ENCODE measurements around the gene CDPF1. TPM values are rescaled to one million over a fixed set of nuclear protein-coding genes. Genes with fewer than 3 reads are reported as not detected.
A peak's percentile ranks its signal among the peaks of the same experiment; 100 is the strongest.

The CDPF1 gene
- total and polyA plus RNA-seq, 2 experiments from 2014 or later, result 10.1 to 14.5 TPM

DNA sequence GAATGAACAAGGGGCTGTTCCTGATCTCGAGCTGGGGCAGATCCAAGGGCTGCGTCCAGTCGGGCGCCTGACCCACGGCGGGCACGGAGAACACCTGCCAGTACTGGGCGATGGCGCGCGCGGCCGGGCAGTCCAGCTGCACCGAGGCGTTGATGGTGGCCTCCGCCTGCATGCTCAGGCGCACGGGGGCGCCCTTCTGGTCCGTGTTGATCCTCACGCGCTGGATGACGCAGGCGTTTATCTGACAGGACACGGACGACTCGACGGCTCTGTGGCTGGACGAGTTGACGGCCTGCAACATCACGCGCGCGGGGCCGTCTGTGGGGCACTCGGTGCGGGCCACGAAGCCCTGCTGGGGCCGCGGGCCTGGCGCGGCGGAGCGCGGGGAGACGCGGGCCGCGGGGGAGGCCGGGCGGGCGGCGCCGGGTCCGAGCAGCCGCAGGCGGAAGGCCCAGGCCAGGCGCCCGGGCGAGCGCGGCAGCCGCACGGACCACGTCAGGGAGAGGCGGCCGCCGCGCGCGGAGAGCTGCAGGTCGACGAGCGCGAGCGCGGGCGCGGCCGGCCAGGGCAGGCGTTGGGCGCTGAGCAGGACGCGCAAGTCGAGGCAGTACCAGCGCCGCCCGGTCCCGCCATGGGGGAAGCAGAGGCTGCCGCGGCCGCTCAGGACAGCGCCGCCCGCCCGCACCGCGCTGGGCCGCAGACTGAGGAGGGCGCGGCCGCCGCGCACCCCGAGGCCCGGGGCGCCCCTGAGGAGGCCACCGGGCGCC, 12.5 kb upstream of the CDPF1 start:
- Mint-ChIP-seq H3K36me3 (ENCODE audit: low read depth) (peaks cover 34% of the 10 kb centered on the region), H3K27me3 (ENCODE audit: insufficient read depth, low read depth, poor library complexity) (peaks cover 51% of the 10 kb centered on the region), H3K9me3 (peaks cover 60% of the 10 kb centered on the region), H3K4me3 (peak overlapping the region; percentile 56), H3K27ac (no peak overlapping the region), H3K4me1 (peaks cover 4% of the 10 kb centered on the region; the same call in 2 of the 3 replicates)
- DNase-seq (ENCODE audit: low spot score), result peak; percentile 91
- Histone ChIP-seq H3K4me3 (peak overlapping the region; percentile 49), H3K4me1 (ENCODE audit: insufficient read depth) (no peaks in the 10 kb centered on the region), H3K27ac (ENCODE audit: low read depth) (no peak overlapping the region), H3K36me3 (ENCODE audit: insufficient read depth) (no peaks in the 10 kb centered on the region), H3F3A (replicated peaks; ENCODE audit: low read depth) (0 out of 2 replicates have a peak, but pooled peaks cover 3% of the 10 kb centered on the region), H3K79me2 (replicated peaks; ENCODE audit: insufficient read depth) (no peaks in the 10 kb centered on the region), H2AFZ (no peak overlapping the region), H3K4me2 (peak overlapping the region; percentile 60; the same call in 1 of the 2 replicates), H3K27me3 (ENCODE audit: insufficient read depth) (peaks cover 64% of the 10 kb centered on the region), H4K20me1 (replicated peaks; ENCODE audit: insufficient read depth) (no peaks in the 10 kb centered on the region), H3K9me2 (ENCODE audit: insufficient read depth) (no peaks in the 10 kb centered on the region; the same call in 1 of the 2 replicates)
- peak; percentile 35; the same call in 1 of the 2 replicates for TF ChIP-seq POLR2AphosphoS5 (IDR thresholded peaks at IDR 0.05; ENCODE audit: low read depth)
- TF ChIP-seq, protein P1, sequence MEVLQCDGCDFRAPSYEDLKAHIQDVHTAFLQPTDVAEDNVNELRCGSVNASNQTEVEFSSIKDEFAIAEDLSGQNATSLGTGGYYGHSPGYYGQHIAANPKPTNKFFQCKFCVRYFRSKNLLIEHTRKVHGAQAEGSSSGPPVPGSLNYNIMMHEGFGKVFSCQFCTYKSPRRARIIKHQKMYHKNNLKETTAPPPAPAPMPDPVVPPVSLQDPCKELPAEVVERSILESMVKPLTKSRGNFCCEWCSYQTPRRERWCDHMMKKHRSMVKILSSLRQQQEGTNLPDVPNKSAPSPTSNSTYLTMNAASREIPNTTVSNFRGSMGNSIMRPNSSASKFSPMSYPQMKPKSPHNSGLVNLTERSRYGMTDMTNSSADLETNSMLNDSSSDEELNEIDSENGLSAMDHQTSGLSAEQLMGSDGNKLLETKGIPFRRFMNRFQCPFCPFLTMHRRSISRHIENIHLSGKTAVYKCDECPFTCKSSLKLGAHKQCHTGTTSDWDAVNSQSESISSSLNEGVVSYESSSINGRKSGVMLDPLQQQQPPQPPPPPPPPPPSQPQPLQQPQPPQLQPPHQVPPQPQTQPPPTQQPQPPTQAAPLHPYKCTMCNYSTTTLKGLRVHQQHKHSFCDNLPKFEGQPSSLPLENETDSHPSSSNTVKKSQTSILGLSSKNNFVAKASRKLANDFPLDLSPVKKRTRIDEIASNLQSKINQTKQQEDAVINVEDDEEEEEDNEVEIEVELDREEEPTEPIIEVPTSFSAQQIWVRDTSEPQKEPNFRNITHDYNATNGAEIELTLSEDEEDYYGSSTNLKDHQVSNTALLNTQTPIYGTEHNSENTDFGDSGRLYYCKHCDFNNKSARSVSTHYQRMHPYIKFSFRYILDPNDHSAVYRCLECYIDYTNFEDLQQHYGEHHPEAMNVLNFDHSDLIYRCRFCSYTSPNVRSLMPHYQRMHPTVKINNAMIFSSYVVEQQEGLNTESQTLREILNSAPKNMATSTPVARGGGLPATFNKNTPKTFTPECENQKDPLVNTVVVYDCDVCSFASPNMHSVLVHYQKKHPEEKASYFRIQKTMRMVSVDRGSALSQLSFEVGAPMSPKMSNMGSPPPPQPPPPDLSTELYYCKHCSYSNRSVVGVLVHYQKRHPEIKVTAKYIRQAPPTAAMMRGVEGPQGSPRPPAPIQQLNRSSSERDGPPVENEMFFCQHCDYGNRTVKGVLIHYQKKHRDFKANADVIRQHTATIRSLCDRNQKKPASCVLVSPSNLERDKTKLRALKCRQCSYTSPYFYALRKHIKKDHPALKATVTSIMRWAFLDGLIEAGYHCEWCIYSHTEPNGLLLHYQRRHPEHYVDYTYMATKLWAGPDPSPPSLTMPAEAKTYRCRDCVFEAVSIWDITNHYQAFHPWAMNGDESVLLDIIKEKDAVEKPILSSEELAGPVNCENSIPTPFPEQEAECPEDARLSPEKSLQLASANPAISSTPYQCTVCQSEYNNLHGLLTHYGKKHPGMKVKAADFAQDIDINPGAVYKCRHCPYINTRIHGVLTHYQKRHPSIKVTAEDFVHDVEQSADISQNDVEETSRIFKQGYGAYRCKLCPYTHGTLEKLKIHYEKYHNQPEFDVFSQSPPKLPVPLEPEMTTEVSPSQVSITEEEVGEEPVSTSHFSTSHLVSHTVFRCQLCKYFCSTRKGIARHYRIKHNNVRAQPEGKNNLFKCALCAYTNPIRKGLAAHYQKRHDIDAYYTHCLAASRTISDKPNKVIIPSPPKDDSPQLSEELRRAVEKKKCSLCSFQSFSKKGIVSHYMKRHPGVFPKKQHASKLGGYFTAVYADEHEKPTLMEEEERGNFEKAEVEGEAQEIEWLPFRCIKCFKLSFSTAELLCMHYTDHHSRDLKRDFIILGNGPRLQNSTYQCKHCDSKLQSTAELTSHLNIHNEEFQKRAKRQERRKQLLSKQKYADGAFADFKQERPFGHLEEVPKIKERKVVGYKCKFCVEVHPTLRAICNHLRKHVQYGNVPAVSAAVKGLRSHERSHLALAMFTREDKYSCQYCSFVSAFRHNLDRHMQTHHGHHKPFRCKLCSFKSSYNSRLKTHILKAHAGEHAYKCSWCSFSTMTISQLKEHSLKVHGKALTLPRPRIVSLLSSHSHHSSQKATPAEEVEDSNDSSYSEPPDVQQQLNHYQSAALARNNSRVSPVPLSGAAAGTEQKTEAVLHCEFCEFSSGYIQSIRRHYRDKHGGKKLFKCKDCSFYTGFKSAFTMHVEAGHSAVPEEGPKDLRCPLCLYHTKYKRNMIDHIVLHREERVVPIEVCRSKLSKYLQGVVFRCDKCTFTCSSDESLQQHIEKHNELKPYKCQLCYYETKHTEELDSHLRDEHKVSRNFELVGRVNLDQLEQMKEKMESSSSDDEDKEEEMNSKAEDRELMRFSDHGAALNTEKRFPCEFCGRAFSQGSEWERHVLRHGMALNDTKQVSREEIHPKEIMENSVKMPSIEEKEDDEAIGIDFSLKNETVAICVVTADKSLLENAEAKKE (CRISPR knock-in tag; IDR thresholded peaks at IDR 0.05), result no peak
- TF ChIP-seq CTCF (conservative IDR thresholded peaks at IDR 0.05; ENCODE audit: low read depth in 2 of 2), result peak; percentile 45 to 81
- TF ChIP-seq CREB1 (CRISPR knock-in tag; IDR thresholded peaks at IDR 0.05; ENCODE audit: low read depth), result peak; percentile 81
- ATAC-seq, result peak; percentile 80

Data from GM23338 (cell line).